ENCODE results near the gene FAM111B. TPM values are rescaled to one million over a fixed set of nuclear protein-coding genes. Genes with fewer than 3 reads are reported as not detected.
"Not testable (repeated sequence)": the region's sequence is repeated elsewhere in the genome, so short reads cannot be mapped to it uniquely, and the experiment has no call there.

FAM111B gene
- polyA plus RNA-seq, 1 of the 3 experiments (the other 2 are of a cell fraction), result 0.94 TPM

DNA sequence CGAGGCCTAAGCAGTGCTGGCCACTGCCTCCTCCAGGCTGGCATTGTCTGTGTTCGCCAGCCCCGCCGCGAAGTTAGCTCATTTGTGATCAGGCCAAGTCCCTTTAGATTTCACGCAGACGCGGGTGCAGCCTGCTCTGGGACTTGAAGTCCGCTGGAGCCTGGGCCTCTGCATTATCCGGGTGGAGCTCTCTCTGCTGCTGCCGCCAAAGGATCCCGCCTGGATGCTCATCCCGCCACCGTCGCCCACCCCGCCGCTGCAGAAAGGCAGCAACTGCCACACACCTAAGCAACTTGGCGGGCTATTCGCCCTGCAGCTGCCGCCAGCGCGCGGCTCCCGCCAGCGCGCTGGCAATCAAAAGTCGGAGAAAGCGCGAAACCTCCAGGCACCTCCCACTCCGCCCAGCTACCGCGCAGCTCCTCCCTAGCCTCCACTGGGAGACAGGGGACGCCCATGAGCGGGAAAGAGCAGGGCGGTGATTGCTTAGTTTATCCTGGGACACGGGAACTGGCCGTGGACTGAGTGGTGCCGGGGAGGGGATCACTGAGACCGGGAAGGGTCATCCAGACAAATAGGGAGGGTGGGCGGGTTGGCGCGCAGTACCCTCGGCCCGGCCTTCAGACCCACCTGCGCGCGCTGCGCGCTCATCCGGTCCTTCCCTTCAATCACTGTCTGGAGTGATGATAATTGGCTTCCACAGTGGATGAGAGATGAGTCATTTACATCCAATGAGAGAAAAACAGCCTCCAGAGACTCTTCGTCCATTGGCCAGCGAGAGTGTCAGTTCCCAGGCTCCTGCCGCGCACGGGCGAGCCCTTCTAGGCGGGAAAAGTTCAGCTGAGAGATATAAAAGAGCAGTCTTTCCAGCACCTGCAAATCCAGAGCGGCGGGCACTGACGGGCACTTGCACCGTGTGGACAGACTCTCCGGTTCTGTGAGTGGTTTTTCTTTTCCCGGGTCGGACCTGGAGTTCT lies at the start of gene FAM111B (continued):
- TF ChIP-seq, protein P1, sequence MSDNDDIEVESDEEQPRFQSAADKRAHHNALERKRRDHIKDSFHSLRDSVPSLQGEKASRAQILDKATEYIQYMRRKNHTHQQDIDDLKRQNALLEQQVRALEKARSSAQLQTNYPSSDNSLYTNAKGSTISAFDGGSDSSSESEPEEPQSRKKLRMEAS (IDR thresholded peaks at IDR 0.05; ENCODE audit: low read depth), result peak; percentile 16; the same call in 1 of the 2 replicates
- TF ChIP-seq FOSL2 (IDR thresholded peaks at IDR 0.05; ENCODE audit: borderline replicate concordance, low read depth) (peak; percentile 46; the same call in 1 of the 2 replicates), YY1 (IDR thresholded peaks at IDR 0.05; ENCODE audit: low read depth) (no peak), GABPA (IDR thresholded peaks at IDR 0.05; ENCODE audit: low read depth) (peak; percentile 32; the same call in 1 of the 2 replicates), CHD2 (IDR thresholded peaks at IDR 0.05; ENCODE audit: low read length, partially characterized antibody) (no peak), SMC3 (IDR thresholded peaks at IDR 0.05; ENCODE audit: low read depth, low read length) (no peak), RAD21 (IDR thresholded peaks at IDR 0.05; ENCODE audit: low read length) (no peak), TAF1 (IDR thresholded peaks at IDR 0.05; ENCODE audit: borderline replicate concordance, low read depth, low read length) (no peak), NRF1 (IDR thresholded peaks at IDR 0.05; ENCODE audit: low read depth, low read length) (0 out of 2 replicates have a peak, but pooled peaks have one; percentile 16), NFIC (IDR thresholded peaks at IDR 0.05; ENCODE audit: borderline replicate concordance) (no peak), GATA2 (CRISPR knock-in tag; IDR thresholded peaks at IDR 0.05) (no peak), MXI1 (IDR thresholded peaks at IDR 0.05; ENCODE audit: low read depth, low read length) (0 out of 2 replicates have a peak, but pooled peaks have one; percentile 38)
- TF ChIP-seq, protein P2, sequence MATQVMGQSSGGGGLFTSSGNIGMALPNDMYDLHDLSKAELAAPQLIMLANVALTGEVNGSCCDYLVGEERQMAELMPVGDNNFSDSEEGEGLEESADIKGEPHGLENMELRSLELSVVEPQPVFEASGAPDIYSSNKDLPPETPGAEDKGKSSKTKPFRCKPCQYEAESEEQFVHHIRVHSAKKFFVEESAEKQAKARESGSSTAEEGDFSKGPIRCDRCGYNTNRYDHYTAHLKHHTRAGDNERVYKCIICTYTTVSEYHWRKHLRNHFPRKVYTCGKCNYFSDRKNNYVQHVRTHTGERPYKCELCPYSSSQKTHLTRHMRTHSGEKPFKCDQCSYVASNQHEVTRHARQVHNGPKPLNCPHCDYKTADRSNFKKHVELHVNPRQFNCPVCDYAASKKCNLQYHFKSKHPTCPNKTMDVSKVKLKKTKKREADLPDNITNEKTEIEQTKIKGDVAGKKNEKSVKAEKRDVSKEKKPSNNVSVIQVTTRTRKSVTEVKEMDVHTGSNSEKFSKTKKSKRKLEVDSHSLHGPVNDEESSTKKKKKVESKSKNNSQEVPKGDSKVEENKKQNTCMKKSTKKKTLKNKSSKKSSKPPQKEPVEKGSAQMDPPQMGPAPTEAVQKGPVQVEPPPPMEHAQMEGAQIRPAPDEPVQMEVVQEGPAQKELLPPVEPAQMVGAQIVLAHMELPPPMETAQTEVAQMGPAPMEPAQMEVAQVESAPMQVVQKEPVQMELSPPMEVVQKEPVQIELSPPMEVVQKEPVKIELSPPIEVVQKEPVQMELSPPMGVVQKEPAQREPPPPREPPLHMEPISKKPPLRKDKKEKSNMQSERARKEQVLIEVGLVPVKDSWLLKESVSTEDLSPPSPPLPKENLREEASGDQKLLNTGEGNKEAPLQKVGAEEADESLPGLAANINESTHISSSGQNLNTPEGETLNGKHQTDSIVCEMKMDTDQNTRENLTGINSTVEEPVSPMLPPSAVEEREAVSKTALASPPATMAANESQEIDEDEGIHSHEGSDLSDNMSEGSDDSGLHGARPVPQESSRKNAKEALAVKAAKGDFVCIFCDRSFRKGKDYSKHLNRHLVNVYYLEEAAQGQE (IDR thresholded peaks at IDR 0.05; ENCODE audit: low read depth, low read length), result no peak

DNA sequence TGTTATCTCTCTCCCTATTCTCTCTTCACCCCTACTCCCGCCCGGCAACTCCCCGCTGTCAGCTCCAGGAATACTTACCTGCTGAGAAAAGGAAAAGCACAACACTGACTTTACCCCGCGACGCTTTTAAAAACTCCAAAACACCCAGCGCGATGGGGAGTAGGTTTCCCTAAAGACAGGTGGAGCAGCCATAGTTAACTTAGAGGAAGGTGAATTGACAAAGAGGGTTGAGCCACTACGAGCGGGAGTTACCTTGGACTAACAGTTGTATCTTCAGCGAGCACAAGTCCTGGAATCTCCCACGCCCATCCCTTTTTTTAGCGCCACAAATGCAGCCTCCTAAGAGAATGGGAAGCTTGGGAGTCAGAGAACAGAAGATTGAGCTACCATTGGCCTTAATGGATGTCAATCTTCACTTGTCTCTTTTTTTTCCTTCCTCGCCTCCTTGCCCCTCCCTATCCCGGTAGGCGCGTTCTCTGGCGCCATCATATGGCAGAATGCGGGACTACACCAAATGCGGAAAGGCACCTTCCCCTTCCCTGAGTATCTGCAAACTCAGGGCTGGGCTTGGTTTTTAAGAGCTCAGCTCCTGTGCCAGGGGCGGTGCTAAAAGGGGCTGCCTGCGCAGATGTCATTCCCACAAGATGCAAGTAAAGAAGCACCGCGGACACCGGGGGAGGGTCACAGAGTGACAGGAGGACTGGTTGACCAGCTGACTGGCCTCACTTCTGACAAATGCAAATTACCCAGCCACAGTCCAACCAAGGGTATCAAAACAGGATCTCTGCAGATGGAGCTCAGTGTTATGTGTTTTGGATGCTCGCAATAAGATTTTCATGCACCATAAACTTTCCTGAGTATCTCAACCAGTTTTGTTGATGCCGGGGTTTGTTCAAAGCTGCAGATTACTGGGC lies 48.7 kb upstream of the FAM111B start:
- CTCF ChIA-PET, result interaction anchor here (0.6 to 2.0 kb wide), 13 partner anchors 8 to 494 kb away, joined by 3 to 12 read pairs (median 3); partner anchors contain the start of gene DTX4
- TF ChIP-seq SMC3 (IDR thresholded peaks at IDR 0.05; ENCODE audit: low read depth, low read length), result peak; percentile 51
- TF ChIP-seq, protein P3, sequence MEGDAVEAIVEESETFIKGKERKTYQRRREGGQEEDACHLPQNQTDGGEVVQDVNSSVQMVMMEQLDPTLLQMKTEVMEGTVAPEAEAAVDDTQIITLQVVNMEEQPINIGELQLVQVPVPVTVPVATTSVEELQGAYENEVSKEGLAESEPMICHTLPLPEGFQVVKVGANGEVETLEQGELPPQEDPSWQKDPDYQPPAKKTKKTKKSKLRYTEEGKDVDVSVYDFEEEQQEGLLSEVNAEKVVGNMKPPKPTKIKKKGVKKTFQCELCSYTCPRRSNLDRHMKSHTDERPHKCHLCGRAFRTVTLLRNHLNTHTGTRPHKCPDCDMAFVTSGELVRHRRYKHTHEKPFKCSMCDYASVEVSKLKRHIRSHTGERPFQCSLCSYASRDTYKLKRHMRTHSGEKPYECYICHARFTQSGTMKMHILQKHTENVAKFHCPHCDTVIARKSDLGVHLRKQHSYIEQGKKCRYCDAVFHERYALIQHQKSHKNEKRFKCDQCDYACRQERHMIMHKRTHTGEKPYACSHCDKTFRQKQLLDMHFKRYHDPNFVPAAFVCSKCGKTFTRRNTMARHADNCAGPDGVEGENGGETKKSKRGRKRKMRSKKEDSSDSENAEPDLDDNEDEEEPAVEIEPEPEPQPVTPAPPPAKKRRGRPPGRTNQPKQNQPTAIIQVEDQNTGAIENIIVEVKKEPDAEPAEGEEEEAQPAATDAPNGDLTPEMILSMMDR (IDR thresholded peaks at IDR 0.05), result peak; percentile 75
- TF ChIP-seq, protein P4, sequence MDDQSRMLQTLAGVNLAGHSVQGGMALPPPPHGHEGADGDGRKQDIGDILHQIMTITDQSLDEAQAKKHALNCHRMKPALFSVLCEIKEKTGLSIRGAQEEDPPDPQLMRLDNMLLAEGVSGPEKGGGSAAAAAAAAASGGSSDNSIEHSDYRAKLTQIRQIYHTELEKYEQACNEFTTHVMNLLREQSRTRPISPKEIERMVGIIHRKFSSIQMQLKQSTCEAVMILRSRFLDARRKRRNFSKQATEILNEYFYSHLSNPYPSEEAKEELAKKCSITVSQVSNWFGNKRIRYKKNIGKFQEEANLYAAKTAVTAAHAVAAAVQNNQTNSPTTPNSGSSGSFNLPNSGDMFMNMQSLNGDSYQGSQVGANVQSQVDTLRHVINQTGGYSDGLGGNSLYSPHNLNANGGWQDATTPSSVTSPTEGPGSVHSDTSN (IDR thresholded peaks at IDR 0.05), result peak; percentile 97
- TF ChIP-seq GABPA (IDR thresholded peaks at IDR 0.05; ENCODE audit: low read depth), result peak; percentile 29; the same call in 1 of the 2 replicates
- peak; percentile 69 for TF ChIP-seq RAD21 (IDR thresholded peaks at IDR 0.05; ENCODE audit: low read length)
- Histone ChIP-seq H3K4me3 (ENCODE audit: low read depth in 2 of 2, low read length in 1 of 2) (peak overlapping the region; percentile 31 to 57), H3K4me2 (peak overlapping the region; percentile 71), H2AFZ (ENCODE audit: low read depth) (peak overlapping the region; percentile 65; the same call in 1 of the 2 replicates), H3K27me3 (ENCODE audit: insufficient read depth) (peaks cover 35% of the 10 kb centered on the region)
- H3K79me2 ChIP-seq (ENCODE audit: insufficient read depth); H3K9ac ChIP-seq; H3K9me3 ChIP-seq; H3K36me3 ChIP-seq (replicated peaks in 1 of 2; ENCODE audit: control insufficient read depth in 1 of 2, insufficient read depth in 2 of 2, low read length in 1 of 2); H3K9me2 ChIP-seq; POLR2A ChIA-PET; H3K27ac ChIP-seq (ENCODE audit: low read depth in 2 of 2, low read length in 1 of 2); H3K4me1 ChIP-seq (ENCODE audit: control insufficient read depth in 1 of 2, insufficient read depth in 2 of 2, low read depth in 1 of 2, low read length in 1 of 2); H3F3A ChIP-seq (replicated peaks; ENCODE audit: insufficient read depth); H4K20me1 ChIP-seq (ENCODE audit: insufficient read depth): not testable (repeated sequence)
- 7% methylated on average over 27 of the region's 27 CpGs for WGBS (ENCODE audit: low lambda C conversion rate)
- peak; percentile 75 for DNase-seq

DNA sequence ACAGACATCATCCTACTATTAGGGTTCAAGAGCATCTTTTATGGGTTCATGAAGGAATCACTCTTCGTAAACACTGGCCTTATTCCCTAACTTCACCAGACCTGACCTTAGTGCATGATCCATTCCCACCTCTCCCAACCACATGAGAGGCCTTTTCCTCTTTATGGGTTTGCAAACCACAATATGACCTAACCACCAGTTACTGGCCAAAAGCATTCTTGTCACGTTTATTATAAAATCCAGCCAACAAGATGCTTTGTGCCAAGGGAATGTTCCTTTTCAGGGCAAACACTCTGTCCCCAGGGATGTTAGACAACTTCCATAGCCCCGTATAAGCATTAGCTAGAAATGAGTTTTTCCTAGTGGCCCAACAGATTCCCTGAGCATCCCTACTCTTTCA lies 46.9 kb upstream of the FAM111B start:
- 10% methylated on average over 3 of the region's 3 CpGs for WGBS (ENCODE audit: low lambda C conversion rate)
- CTCF ChIA-PET, result interaction anchor here (2.1 kb wide), 1 partner anchor 76 kb away, joined by 9 read pairs; no protein-coding TSS in a partner anchor
- H3K9me2 ChIP-seq, result not testable (repeated sequence)

More for the DNA sequence above, 46.9 kb upstream of the FAM111B start:
- H3K27ac ChIP-seq (ENCODE audit: low read depth in 2 of 2, low read length in 1 of 2); H3K9me3 ChIP-seq; POLR2A ChIA-PET; H3K4me1 ChIP-seq (ENCODE audit: control insufficient read depth in 1 of 2, insufficient read depth in 2 of 2, low read depth in 1 of 2, low read length in 1 of 2); DNase-seq; H3K4me2 ChIP-seq; H4K20me1 ChIP-seq (ENCODE audit: insufficient read depth); H3K4me3 ChIP-seq (ENCODE audit: low read depth in 2 of 2, low read length in 1 of 2); H3F3A ChIP-seq (replicated peaks; ENCODE audit: insufficient read depth); H3K79me2 ChIP-seq (ENCODE audit: insufficient read depth); H3K36me3 ChIP-seq (replicated peaks in 1 of 2; ENCODE audit: control insufficient read depth in 1 of 2, insufficient read depth in 2 of 2, low read length in 1 of 2); H3K9ac ChIP-seq; H2AFZ ChIP-seq (ENCODE audit: low read depth): not testable (repeated sequence)
- H3K27me3 ChIP-seq (ENCODE audit: insufficient read depth), result peaks cover 52% of the 10 kb centered on the region
